Endodermal cell (in vitro differentiated cells): ENCODE results near the gene FLT3LG. TPM values are rescaled to one million over a fixed set of nuclear protein-coding genes. Genes with fewer than 3 reads are reported as not detected.

Experiments
- DNase-seq: peaks from one replicate; pipeline ENCODE4 v3.0.0-alpha.2; 2017
- H3K27ac ChIP-seq: 2 replicates; pipeline ENCODE4 v1.5.1; 2013; ENCODE audit warnings: mild to moderate bottlenecking, low read depth, low read length, moderate library complexity
- H3K27me3 ChIP-seq: 2 replicates; pipeline ENCODE4 v1.6.1; 2013; ENCODE audit warnings: mild to moderate bottlenecking, low read length, moderate library complexity; ENCODE audit not compliant: insufficient read depth, control insufficient read depth, poor library complexity, severe bottlenecking
- H3K36me3 ChIP-seq: 2 replicates; pipeline ENCODE4 v1.7.0; 2013; ENCODE audit warnings: mild to moderate bottlenecking, low read length, moderate library complexity; ENCODE audit not compliant: control insufficient read depth, insufficient read depth
- H3K4me1 ChIP-seq: one replicate; pipeline ENCODE4 v1.7.0; 2013; ENCODE audit warnings: low read length; ENCODE audit not compliant: control insufficient read depth, insufficient read depth
- H3K4me3 ChIP-seq: 2 replicates; pipeline ENCODE4 v1.5.1; 2013; ENCODE audit warnings: mild to moderate bottlenecking, low read length, moderate library complexity
- H3K9ac ChIP-seq: 2 replicates; pipeline ENCODE4 v1.6.1; 2013; ENCODE audit warnings: mild to moderate bottlenecking, low read length, moderate library complexity; ENCODE audit not compliant: poor library complexity, severe bottlenecking; ENCODE audit errors: extremely low read depth
- H3K9me3 ChIP-seq: 2 replicates; pipeline ENCODE4 v1.6.1; 2013; ENCODE audit warnings: mild to moderate bottlenecking, low read length, moderate library complexity; ENCODE audit not compliant: control insufficient read depth
- H3K27ac Mint-ChIP-seq: 2 replicates; pipeline ENCODE4 v1.8.0; 2020; ENCODE audit warnings: mixed read lengths
- H3K27me3 Mint-ChIP-seq: 2 replicates; pipeline ENCODE4 v1.8.0; 2021; ENCODE audit warnings: mild to moderate bottlenecking, mixed read lengths; ENCODE audit not compliant: insufficient read depth
- H3K36me3 Mint-ChIP-seq: 2 replicates; pipeline ENCODE4 v1.8.0; 2020; ENCODE audit warnings: low read depth, mixed read lengths
- H3K4me1 Mint-ChIP-seq: 2 replicates; pipeline ENCODE4 v1.8.0; 2020; ENCODE audit warnings: mixed read lengths
- H3K4me3 Mint-ChIP-seq: 2 replicates; pipeline ENCODE4 v1.8.0; 2020; ENCODE audit warnings: mild to moderate bottlenecking, moderate library complexity, mixed read lengths
- H3K9me3 Mint-ChIP-seq: 2 replicates; pipeline ENCODE4 v1.8.0; 2020; ENCODE audit warnings: mild to moderate bottlenecking, mixed read lengths
- WGBS, 2 experiments: methylation state at CpG; one replicate each; pipeline versions ENCODE4 v1.1.5 to v1.1.7; 2013; ENCODE audit warnings: missing lambda C conversion rate in 2 of 2, mixed read lengths in 1 of 2; ENCODE audit not compliant: insufficient coverage in 1 of 2, insufficient read length in 1 of 2; 5-methylcytosine and 5-hydroxymethylcytosine counted together
- total RNA-seq, 2 donors: library from RNA; stranded (reverse); fragmentation: NEBNext Ultra II Directional in 1 of 2; extraction: Animal tissue kit (Norgen Biotek cat#: 25700) in 1 of 2; gene quantifications; 2 replicates in 1 of 2; 3 replicates in 1 of 2; pipeline ENCODE4 v1.2.1, GENCODE V29; 2021
- TF ChIP-seq, protein P1 (sequence below): fragments of 200-600 bp; sonication (generic); conservative IDR thresholded peaks from 2 replicates; pipeline ENCODE4 v1.5.0; 2021; ENCODE audit warnings: antibody characterized with exemption, mild to moderate bottlenecking

The FLT3LG gene
- total RNA-seq, 2 donors from 2014 or later, result 0.75 to 2.3 TPM

DNA sequence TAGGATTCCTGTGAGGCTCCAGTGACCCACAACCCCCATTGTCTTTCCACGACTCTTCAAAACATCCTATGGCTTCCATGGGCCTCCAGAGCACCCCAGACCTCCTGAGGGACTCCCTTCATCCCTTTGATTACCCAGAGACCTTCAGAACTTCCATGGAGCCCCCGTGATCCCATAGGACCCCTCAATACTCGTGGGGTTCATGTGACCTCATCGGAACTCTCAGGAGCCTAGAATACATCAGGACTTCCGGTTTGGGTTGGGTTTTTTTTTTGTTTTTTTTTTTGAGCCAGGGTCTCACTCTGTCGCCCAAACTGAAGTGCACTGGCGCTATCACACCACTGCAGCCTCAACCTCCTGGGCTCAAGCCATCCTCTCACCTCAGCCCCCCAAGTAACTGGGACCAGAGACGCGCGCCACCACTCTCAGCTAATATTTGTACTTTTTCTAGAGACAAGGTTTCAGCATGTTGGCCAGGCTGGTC is 20.2 kb upstream of the FLT3LG start:
- peak overlapping the region; percentile 84 for H3K9ac ChIP-seq
- Mint-ChIP-seq H3K4me1 (peaks cover 9% of the 10 kb centered on the region), H3K27ac (peak overlapping the region; percentile 100), H3K27me3 (no peaks in the 10 kb centered on the region), H3K9me3 (peaks cover 1% of the 10 kb centered on the region), H3K4me3 (peak overlapping the region; percentile 88), H3K36me3 (peaks cover 33% of the 10 kb centered on the region)
- peaks cover 22% of the 10 kb centered on the region for H3K36me3 ChIP-seq
- H3K27ac ChIP-seq, result peak overlapping the region; percentile 78
- WGBS, 2 experiments, result 24 to 43% methylated on average over 4 to 9 of the region's 10 CpGs
- H3K4me3 ChIP-seq, result peak overlapping the region; percentile 84
- H3K9me3 ChIP-seq, result no peaks in the 10 kb centered on the region
- DNase-seq, result no peak
- no peaks in the 10 kb centered on the region for H3K27me3 ChIP-seq
- TF ChIP-seq, protein P1, sequence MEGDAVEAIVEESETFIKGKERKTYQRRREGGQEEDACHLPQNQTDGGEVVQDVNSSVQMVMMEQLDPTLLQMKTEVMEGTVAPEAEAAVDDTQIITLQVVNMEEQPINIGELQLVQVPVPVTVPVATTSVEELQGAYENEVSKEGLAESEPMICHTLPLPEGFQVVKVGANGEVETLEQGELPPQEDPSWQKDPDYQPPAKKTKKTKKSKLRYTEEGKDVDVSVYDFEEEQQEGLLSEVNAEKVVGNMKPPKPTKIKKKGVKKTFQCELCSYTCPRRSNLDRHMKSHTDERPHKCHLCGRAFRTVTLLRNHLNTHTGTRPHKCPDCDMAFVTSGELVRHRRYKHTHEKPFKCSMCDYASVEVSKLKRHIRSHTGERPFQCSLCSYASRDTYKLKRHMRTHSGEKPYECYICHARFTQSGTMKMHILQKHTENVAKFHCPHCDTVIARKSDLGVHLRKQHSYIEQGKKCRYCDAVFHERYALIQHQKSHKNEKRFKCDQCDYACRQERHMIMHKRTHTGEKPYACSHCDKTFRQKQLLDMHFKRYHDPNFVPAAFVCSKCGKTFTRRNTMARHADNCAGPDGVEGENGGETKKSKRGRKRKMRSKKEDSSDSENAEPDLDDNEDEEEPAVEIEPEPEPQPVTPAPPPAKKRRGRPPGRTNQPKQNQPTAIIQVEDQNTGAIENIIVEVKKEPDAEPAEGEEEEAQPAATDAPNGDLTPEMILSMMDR, result no peak
- H3K4me1 ChIP-seq, result no peaks in the 10 kb centered on the region

DNA sequence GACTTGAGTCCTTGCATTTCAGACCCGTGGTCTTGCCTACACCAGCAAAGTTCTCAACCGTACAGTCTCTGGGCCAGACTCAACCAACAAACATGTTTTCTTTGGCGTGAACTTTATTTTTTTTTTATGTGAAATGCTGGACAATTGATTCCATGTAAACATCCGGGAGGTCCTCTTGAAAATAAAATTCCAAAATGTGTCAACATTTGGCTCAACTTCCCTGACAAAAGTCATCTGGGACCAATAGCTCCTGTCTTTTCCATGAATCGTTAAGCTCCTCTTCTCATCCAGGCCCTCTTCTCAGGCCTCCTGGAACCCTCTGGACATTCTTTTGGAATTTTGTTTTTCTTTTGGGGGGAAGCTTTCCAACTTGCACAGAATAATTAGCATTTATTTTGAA is 18.2 kb upstream of the FLT3LG start:
- Mint-ChIP-seq H3K36me3 (peaks cover 33% of the 10 kb centered on the region), H3K27ac (no peak overlapping the region), H3K4me3 (no peak overlapping the region), H3K9me3 (peaks cover 1% of the 10 kb centered on the region), H3K27me3 (no peaks in the 10 kb centered on the region), H3K4me1 (peaks cover 3% of the 10 kb centered on the region)
- TF ChIP-seq, protein P1, result no peak
- no peaks in the 10 kb centered on the region for H3K27me3 ChIP-seq
- DNase-seq, result no peak
- no peak overlapping the region for H3K27ac ChIP-seq
- H3K36me3 ChIP-seq, result peaks cover 26% of the 10 kb centered on the region
- no peaks in the 10 kb centered on the region for H3K4me1 ChIP-seq
- H3K9ac ChIP-seq, result no peak overlapping the region
- no peaks in the 10 kb centered on the region for H3K9me3 ChIP-seq
- H3K4me3 ChIP-seq, result no peak overlapping the region
- 95 to 100% methylated on average over 5 of the region's 5 CpGs for WGBS, 2 experiments

DNA sequence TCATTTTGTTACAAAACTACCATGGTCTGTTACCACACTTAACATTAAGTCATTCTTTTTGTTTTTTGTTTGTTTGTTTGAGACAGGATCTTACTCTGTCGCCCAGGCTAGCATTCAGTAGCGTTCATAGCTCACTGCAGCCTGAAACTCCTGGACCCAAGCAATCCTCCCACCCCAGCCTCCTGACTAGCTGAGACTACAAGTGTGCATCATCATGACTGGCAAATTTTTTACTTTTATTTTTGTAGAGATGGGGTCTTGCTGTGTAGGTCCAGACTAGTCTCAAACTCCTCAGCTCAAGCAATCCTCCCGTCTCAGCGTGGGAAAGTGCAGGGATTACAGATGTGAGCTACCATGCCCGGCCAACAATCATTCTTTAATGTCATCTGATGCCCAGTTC is 17.7 kb upstream of the FLT3LG start:
- Histone ChIP-seq H3K4me1 (no peaks in the 10 kb centered on the region), H3K36me3 (peaks cover 27% of the 10 kb centered on the region), H3K27ac (no peak overlapping the region), H3K9me3 (no peaks in the 10 kb centered on the region), H3K9ac (no peak overlapping the region), H3K4me3 (no peak overlapping the region), H3K27me3 (no peaks in the 10 kb centered on the region)
- H3K9me3 Mint-ChIP-seq, result peaks cover 1% of the 10 kb centered on the region
- TF ChIP-seq, protein P1, result no peak
- H3K27me3 Mint-ChIP-seq, result no peaks in the 10 kb centered on the region
- WGBS, 2 experiments, result 97 to 100% methylated on average over 3 to 5 of the region's 5 CpGs
- no peak overlapping the region for H3K4me3 Mint-ChIP-seq
- peaks cover 33% of the 10 kb centered on the region for H3K36me3 Mint-ChIP-seq
- no peak overlapping the region for H3K27ac Mint-ChIP-seq
- H3K4me1 Mint-ChIP-seq, result peaks cover 3% of the 10 kb centered on the region
- DNase-seq, result no peak
